ENCODE data around the gene TCF12. TPM values are rescaled to one million over a fixed set of nuclear protein-coding genes. Genes with fewer than 3 reads are reported as not detected.

The TCF12 gene
- total RNA-seq, 1 donor from 2014 or later: 149 TPM

DNA sequence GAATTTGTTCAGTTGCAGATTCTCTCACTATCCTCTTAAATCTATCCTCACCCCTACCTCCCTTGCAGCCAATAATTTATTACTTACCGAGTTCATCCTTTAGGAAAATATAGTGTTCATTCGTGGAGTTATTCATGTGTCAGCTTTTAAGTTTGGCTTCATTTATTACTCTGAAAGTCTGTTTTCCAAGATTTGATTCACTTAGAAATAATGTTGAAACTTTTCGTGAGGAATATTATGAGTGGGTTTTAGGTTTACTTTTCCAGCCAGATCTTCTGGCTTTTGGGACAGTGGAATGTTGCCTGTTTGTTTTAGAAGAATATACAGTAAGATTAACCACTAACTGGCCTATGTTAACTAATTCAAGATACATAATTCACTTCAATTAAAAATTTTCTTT, 296.9 kb downstream of the TCF12 start:
- Histone ChIP-seq H3K9ac (no peak overlapping the region), H4K20me1 (ENCODE audit: low read depth) (peaks cover 24% of the 10 kb centered on the region), H3K27ac (peak overlapping the region; percentile 24), H3K79me2 (ENCODE audit: low read depth) (peaks cover 70% of the 10 kb centered on the region), H3K36me3 (no peaks in the 10 kb centered on the region), H3F3A (ENCODE audit: low read depth) (peaks cover 31% of the 10 kb centered on the region), H3K9me3 (ENCODE audit: low read depth) (no peaks in the 10 kb centered on the region), H3K4me1 (peaks cover 68% of the 10 kb centered on the region), H2AFZ (replicated peaks) (no peak overlapping the region), H3K4me2 (peak overlapping the region; percentile 54), H3K4me3 (no peak overlapping the region), H3K27me3 (no peaks in the 10 kb centered on the region)
- Mint-ChIP-seq H3K36me3 (no peaks in the 10 kb centered on the region), H3K4me3 (peak overlapping the region; percentile 15), H3K4me1 (peaks cover 72% of the 10 kb centered on the region), H3K27ac (peak overlapping the region; percentile 38), H3K27me3 (ENCODE audit: insufficient read depth, low read depth) (no peaks in the 10 kb centered on the region), H3K9me3 (no peaks in the 10 kb centered on the region)
- TF ChIP-seq, protein P1, sequence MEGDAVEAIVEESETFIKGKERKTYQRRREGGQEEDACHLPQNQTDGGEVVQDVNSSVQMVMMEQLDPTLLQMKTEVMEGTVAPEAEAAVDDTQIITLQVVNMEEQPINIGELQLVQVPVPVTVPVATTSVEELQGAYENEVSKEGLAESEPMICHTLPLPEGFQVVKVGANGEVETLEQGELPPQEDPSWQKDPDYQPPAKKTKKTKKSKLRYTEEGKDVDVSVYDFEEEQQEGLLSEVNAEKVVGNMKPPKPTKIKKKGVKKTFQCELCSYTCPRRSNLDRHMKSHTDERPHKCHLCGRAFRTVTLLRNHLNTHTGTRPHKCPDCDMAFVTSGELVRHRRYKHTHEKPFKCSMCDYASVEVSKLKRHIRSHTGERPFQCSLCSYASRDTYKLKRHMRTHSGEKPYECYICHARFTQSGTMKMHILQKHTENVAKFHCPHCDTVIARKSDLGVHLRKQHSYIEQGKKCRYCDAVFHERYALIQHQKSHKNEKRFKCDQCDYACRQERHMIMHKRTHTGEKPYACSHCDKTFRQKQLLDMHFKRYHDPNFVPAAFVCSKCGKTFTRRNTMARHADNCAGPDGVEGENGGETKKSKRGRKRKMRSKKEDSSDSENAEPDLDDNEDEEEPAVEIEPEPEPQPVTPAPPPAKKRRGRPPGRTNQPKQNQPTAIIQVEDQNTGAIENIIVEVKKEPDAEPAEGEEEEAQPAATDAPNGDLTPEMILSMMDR (IDR thresholded peaks at IDR 0.05): no peak
- TF ChIP-seq EZH2 (IDR thresholded peaks at IDR 0.05) (no peak), EZH2phosphoT487 (IDR thresholded peaks at IDR 0.05) (no peak)
- no peak for DNase-seq (ENCODE audit: low spot score)

DNA sequence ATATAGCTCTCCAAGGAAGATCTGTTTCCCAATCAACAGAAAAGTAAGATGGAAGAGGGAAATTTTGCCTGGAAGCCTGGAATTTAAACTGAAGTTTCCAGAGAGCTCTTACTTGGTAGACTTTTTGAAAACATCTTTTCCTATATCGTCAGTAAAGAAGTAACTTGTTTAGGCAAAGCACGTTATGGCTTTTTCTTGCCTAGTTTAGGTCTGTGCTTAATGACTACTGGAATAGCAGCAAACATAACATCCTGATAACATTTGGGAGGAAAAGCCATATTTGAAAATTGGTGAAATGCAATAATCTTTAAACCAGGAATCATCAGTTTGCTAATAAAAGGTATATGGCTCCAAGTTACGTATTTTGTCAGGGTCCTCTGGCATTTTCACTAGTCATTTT, 297.4 kb downstream of the TCF12 start:
- Mint-ChIP-seq H3K9me3 (no peaks in the 10 kb centered on the region), H3K4me1 (peaks cover 70% of the 10 kb centered on the region), H3K27ac (peak overlapping the region; percentile 38), H3K27me3 (ENCODE audit: insufficient read depth, low read depth) (no peaks in the 10 kb centered on the region), H3K36me3 (no peaks in the 10 kb centered on the region), H3K4me3 (peak overlapping the region; percentile 68)
- Histone ChIP-seq H3K9ac (no peak overlapping the region), H2AFZ (replicated peaks) (no peak overlapping the region), H3K79me2 (ENCODE audit: low read depth) (peaks cover 75% of the 10 kb centered on the region), H3K36me3 (no peaks in the 10 kb centered on the region), H3K9me3 (ENCODE audit: low read depth) (no peaks in the 10 kb centered on the region), H3K4me3 (no peak overlapping the region), H4K20me1 (ENCODE audit: low read depth) (peaks cover 24% of the 10 kb centered on the region), H3K27me3 (no peaks in the 10 kb centered on the region), H3F3A (ENCODE audit: low read depth) (peaks cover 31% of the 10 kb centered on the region), H3K4me2 (peak overlapping the region; percentile 65), H3K4me1 (peaks cover 71% of the 10 kb centered on the region), H3K27ac (peak overlapping the region; percentile 24)
- TF ChIP-seq EZH2 (IDR thresholded peaks at IDR 0.05) (no peak), EZH2phosphoT487 (IDR thresholded peaks at IDR 0.05) (no peak)
- TF ChIP-seq, protein P1 (IDR thresholded peaks at IDR 0.05): no peak
- DNase-seq (ENCODE audit: low spot score): no peak

DNA sequence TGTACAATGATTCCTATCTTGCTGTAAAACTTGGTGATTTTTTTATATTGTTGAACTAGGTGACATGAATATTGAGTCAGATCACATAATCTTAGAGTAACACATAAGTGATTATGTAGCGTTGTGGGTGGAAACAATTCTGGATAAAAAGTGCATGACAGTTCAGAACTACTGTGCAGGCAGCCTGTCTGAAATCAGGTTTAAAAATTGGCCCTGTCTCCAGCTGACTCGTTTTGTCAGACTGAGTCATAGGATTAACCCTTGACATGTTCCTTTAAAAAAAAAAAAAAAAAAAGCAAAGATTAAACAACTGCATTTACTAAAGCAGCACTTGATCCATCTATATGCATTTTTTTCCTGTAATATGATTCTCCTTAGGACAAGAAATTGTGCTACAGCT, 297.8 kb downstream of the TCF12 start:
- H2AFZ ChIP-seq (replicated peaks): no peak overlapping the region
- H3K27ac ChIP-seq: peak overlapping the region; percentile 56
- peak overlapping the region; percentile 65 for H3K4me2 ChIP-seq
- H3K4me3 Mint-ChIP-seq: peak overlapping the region; percentile 68
- peak; percentile 38 for DNase-seq (ENCODE audit: low spot score)
- H3K27me3 Mint-ChIP-seq (ENCODE audit: insufficient read depth, low read depth): no peaks in the 10 kb centered on the region
- H3F3A ChIP-seq (ENCODE audit: low read depth): peaks cover 31% of the 10 kb centered on the region
- H3K27ac Mint-ChIP-seq: peak overlapping the region; percentile 14
- peaks cover 72% of the 10 kb centered on the region for H3K4me1 Mint-ChIP-seq
- no peaks in the 10 kb centered on the region for H3K27me3 ChIP-seq
- peaks cover 79% of the 10 kb centered on the region for H3K79me2 ChIP-seq (ENCODE audit: low read depth)
- H4K20me1 ChIP-seq (ENCODE audit: low read depth): peaks cover 24% of the 10 kb centered on the region
- no peaks in the 10 kb centered on the region for H3K9me3 Mint-ChIP-seq
- no peaks in the 10 kb centered on the region for H3K36me3 Mint-ChIP-seq
- H3K4me1 ChIP-seq: peaks cover 74% of the 10 kb centered on the region
- no peaks in the 10 kb centered on the region for H3K36me3 ChIP-seq
- no peaks in the 10 kb centered on the region for H3K9me3 ChIP-seq (ENCODE audit: low read depth)
- no peak for TF ChIP-seq EZH2phosphoT487 (IDR thresholded peaks at IDR 0.05)
- no peak for TF ChIP-seq EZH2 (IDR thresholded peaks at IDR 0.05)
- TF ChIP-seq, protein P1 (IDR thresholded peaks at IDR 0.05): no peak
- H3K4me3 ChIP-seq: no peak overlapping the region
- no peak overlapping the region for H3K9ac ChIP-seq
